Mucosa of gallbladder (tissue), 1 donor: ENCODE measurements around the gene NKG7. TPM values are rescaled to one million over a fixed set of nuclear protein-coding genes. Genes with fewer than 3 reads are reported as not detected.

Source experiments
- DNase-seq: peaks from one replicate; pipeline ENCODE4 v3.0.0-alpha.2; 2020; ENCODE audit warnings: low spot score
- total RNA-seq: library from RNA; stranded (reverse); gene quantifications from one replicate; pipeline ENCODE4 v1.2.1, GENCODE V29; 2021
- donor health status: DM: no; HTN: no; CAD: no.

The NKG7 gene
- total RNA-seq, 1 donor from 2014 or later: 7.4 TPM

- DNase-seq: peak; percentile 81
Measured at GRCh38 chr19:51338563-51339312, 33.7 kb downstream of the NKG7 start.

- no peak for DNase-seq
Measured at GRCh38 chr19:51337861-51338562, 34.4 kb downstream of the NKG7 start.

DNA sequence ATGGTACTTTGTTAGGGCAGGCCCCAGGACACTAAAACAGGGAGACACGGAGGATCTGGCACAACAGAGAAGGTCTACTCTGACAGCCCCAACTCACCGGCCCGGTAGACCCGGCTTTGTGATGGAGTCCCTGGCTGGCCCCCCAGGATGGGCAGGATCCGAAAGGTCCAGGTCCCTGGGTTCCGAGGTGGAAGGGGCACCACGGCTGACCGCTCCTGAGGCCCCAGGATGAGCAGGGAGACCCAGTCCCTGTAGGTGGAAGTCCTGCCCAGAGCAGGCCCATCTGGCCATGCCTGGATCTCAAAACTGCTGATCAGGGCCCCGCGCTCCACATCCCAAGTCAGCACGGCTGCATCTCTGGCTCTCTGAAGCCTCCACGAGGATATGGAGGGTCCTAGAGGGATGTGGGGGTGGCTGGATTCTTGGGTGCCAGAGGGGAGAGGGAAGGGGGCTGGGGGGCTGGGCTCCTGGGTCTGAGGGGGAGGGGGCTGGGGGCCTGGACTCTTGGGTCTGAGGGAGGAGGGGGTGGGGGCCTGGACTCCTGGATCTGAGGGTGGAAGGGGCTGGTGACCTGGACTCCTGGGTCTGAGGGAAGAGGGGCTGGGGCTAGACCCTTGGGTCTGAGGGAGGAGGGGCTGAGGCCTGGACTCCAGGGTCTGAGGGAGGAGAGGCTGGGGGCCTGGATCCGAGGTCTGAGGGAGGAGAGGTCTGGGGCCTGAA is 35.2 kb downstream of the NKG7 start:
- DNase-seq: no peak

DNA sequence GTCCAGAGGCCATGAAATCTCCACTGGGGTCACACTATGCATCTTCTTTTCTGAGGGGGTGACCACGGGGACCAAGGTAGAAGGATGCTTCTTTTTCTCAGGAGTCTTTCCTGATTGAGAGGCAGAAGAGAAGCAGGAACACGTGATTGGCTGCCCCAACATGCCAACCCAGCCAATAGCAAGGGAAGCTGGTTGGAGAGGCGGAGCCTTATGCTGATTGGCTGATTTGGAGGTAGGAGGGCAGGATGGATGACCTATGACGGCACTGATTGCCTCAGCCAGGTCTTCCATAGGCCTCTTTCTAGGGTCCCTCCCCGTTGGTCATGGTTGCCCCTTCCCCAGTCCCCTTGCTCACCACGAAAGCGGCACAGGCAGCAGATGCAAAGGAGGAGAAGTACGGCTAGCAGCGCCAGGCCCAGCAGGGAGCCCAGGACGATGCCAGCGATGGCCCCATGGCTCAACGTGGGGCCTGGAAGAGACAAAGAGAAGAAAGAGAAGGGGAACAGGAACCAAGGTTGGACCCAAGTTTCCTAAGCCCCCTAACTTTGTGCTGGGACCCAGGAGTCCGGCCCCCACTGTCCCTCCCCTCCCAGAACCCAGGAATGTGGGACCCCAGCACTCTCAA is 38.5 kb downstream of the NKG7 start:
- DNase-seq: no peak

GRCh38 chr19:51331716-51332115 is 40.7 kb downstream of the NKG7 start:
- DNase-seq: no peak

- DNase-seq: no peak
Measured at GRCh38 chr19:51331193-51331592, 41.3 kb downstream of the NKG7 start.

DNA sequence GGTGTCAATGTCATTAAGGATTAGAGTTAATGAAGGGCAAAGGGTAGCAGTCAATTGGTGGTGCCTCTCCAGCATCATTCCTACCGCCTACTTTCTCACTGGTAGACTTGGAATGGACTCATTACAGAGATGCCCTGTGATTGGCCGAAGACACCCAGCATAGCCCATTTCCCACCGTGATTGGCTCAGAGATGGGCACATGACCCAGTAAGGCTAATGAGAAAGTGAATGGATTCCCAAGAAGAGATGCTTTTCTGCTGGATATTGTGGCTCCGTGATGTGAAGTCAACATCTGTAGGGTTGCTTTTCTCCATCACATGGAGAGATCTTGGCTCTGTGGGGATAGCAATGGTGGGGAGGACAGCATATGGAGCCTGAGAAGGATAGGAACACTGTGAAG is 42.1 kb downstream of the NKG7 start:
- DNase-seq: no peak

DNA sequence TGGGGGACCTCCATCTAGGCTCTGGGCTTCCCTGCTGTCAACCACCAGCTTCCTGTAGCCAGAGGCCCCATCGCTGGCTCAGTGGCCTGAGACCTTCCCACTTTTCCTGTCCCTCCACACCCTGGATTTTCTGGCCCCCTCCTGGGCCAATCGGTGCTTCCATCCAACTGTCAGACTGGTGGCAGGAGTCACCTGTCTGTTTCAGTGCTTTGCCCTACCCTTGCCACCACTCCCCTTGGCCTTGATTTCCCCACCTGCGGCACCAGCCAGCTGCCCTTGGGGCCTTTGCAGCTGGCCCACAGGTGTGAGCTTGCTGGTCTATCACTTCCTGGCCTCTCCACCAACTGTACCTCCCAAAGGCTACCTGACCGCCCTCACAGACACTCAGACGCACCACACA is 43.0 kb downstream of the NKG7 start:
- no peak for DNase-seq

DNA sequence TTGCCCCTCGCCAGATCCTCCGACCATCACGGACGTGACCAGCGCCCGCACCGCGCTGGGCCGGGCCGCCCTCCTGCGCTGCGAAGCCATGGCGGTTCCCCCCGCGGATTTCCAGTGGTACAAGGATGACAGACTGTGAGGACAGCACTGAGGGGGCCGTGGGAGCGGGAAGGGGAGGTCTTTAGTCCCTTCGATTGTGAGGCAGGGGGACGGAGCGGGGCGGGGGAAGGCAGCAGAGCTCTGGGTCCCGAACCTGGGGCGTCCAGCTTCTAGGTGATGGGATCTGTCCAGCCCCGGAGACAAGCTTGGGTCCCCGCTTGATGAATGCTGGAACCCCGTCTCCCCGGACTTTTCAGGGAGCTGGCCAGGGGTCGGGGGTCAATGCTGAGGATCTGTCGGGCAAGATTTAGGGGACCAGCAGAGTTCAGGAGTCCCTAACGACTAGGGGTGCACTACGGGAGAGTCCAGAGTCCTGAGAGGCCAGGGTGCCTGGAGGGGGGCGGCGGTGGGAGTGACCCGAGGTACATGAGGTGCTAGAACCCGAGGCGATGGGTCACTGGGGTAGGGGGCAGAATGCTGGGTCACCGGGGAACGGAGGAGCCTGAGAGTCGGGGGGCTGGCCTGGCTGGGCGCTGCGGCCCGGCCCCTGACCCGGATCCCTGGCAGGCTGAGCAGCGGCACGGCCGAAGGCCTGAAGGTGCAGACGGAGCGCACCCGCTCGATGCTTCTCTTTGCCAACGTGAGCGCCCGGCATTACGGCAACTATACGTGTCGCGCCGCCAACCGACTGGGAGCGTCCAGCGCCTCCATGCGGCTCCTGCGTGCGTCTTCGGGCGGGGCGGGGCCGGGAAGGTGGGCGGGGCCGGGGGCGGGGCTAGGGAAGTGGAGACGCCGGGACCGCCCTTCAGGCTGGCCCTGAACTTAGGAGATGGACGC is 45.1 kb downstream of the NKG7 start:
- peak; percentile 48 for DNase-seq

DNA sequence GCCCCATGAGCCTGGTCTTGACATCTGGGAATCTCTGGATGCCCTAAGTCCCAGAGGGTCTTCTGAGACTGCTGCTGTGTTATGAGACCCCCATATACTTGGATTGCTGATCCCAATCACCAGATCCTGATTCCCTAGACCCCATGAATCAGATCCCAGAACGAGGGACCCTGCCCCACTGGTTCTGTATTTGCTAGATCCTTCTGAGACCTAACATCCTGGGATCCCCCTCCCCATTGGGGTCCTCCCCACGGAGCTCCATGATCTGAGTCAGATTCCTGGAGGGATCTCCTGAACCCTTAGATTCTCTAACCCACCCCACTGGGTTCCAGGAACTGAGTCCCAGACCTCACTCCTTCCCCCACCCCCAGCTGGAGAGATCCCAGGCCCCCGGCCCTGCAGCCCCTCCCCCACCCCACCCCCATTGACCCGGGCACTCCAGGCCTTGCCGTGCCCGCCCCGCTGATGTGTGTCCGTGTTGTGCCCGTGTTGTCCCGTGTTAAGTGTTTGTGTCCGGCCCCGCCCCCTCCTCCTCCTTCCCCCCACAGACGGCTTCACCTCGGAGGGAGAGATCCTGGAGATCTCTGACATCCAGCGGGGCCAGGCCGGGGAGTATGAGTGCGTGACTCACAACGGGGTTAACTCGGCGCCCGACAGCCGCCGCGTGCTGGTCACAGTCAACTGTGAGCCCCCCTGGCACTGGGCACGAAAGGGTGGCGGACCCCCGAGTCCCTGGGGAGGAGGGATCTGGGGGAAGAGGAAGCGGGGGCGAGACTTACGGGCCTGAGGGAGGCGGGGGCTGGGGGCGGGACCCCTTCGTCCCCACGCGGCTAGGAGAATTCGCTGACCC is 46.0 kb downstream of the NKG7 start:
- DNase-seq: no peak

GRCh38 chr19:51325161-51325976 is 47.1 kb downstream of the NKG7 start:
- no peak for DNase-seq

DNA sequence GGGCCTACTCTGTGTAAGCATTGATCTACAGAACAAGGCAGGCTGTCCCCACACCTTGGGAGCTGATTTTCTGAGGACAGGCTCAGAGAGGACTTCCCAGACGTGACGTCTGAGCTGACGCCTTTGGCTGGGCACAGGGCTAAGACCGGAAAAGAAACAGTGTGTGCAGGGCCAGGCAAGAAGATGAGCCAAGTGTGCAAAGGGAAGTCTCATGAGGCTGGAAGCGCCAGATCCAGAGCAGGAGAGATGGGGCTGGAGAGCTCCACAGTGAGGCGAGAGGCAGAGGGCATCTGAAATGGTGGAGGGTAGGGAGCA is 48.3 kb downstream of the NKG7 start:
- no peak for DNase-seq

GRCh38 chr19:51323481-51324166 is 48.8 kb downstream of the NKG7 start:
- no peak for DNase-seq

- DNase-seq: no peak
Measured at GRCh38 chr19:51321799-51322198, 50.7 kb downstream of the NKG7 start.

Other genes starting within 250 kb of the NKG7 start
- gene SIGLEC9, start 247.7 kb downstream of the NKG7 start, total RNA-seq: 6.3 TPM
- 3.5 TPM for gene SIGLEC7, start 230.4 kb downstream of the NKG7 start, total RNA-seq
- gene CD33, start 147.6 kb downstream of the NKG7 start, total RNA-seq: 8.3 TPM
- not detected for gene SIGLECL1, start 121.6 kb downstream of the NKG7 start, total RNA-seq
- gene IGLON5, start 61.0 kb downstream of the NKG7 start, total RNA-seq: 0.37 TPM
- 11.3 TPM for gene VSIG10L, start 30.5 kb downstream of the NKG7 start, total RNA-seq
- 139 TPM for gene ETFB, start 6.3 kb downstream of the NKG7 start, total RNA-seq
- gene CLDND2, start 3.7 kb downstream of the NKG7 start, total RNA-seq: 0.92 TPM
- not detected for gene LIM2, start 15.3 kb upstream of the NKG7 start, total RNA-seq
- 0.43 TPM for gene C19orf84, start 17.9 kb upstream of the NKG7 start, total RNA-seq
- 12.9 TPM for gene SIGLEC10, start 45.0 kb upstream of the NKG7 start, total RNA-seq
- gene SIGLEC8, start 85.8 kb upstream of the NKG7 start, total RNA-seq: 11.0 TPM
- not detected for gene CEACAM18, start 105.9 kb upstream of the NKG7 start, total RNA-seq
- gene SIGLEC12, start 129.1 kb upstream of the NKG7 start, total RNA-seq: 0.43 TPM
- gene SIGLEC6, start 159.0 kb upstream of the NKG7 start, total RNA-seq: 5.1 TPM
- 9.4 TPM for gene ZNF175, start 198.6 kb upstream of the NKG7 start, total RNA-seq